H9 (cell line): Measurements from ENCODE around the gene ZNF483. TPM values are rescaled to one million over a fixed set of nuclear protein-coding genes. Genes with fewer than 3 reads are reported as not detected.
A peak's percentile ranks its signal among the peaks of the same experiment; 100 is the strongest.

Experiments used
- DNase-seq: peaks from one replicate; pipeline ENCODE4 v3.0.0-alpha.2; 2017
- H2AFZ ChIP-seq: one replicate; pipeline ENCODE4 v1.6.1; 2013; ENCODE audit warnings: mild to moderate bottlenecking, low read length, control low read depth, moderate library complexity
- H2AK5ac ChIP-seq: 2 replicates; pipeline ENCODE4 v1.6.1; 2013; ENCODE audit warnings: low read length, control low read depth, mixed read lengths; ENCODE audit not compliant: insufficient read length
- H2BK120ac ChIP-seq: one replicate; pipeline ENCODE4 v1.6.1; 2013; ENCODE audit warnings: low read depth, mild to moderate bottlenecking, low read length, control low read depth, inconsistent platforms; ENCODE audit not compliant: poor library complexity, severe bottlenecking
- H2BK12ac ChIP-seq: 2 replicates; pipeline ENCODE4 v1.6.1; 2013; ENCODE audit warnings: low read length, control low read depth, mixed read lengths, low read depth; ENCODE audit not compliant: insufficient read length
- H2BK15ac ChIP-seq: 2 replicates; pipeline ENCODE4 v1.6.1; 2013; ENCODE audit warnings: low read depth, low read length, control low read depth
- H2BK20ac ChIP-seq: one replicate; pipeline ENCODE4 v1.6.1; 2013; ENCODE audit warnings: low read depth, mild to moderate bottlenecking, low read length, control low read depth, inconsistent platforms; ENCODE audit not compliant: poor library complexity, severe bottlenecking
- H2BK5ac ChIP-seq: 2 replicates; pipeline ENCODE4 v1.6.1; 2013; ENCODE audit warnings: low read length, control low read depth, mixed read lengths; ENCODE audit not compliant: insufficient read length
- H3K14ac ChIP-seq: 2 replicates; pipeline ENCODE4 v1.6.1; 2013; ENCODE audit warnings: low read length, control low read depth; ENCODE audit not compliant: insufficient read depth
- H3K18ac ChIP-seq: 2 replicates; pipeline ENCODE4 v1.6.1; 2013; ENCODE audit warnings: low read depth, mild to moderate bottlenecking, mixed read lengths, low read length, control low read depth; ENCODE audit not compliant: insufficient read length
- H3K23ac ChIP-seq: 2 replicates; pipeline ENCODE4 v1.6.1; 2013; ENCODE audit warnings: low read length, control low read depth, mixed read lengths, low read depth; ENCODE audit not compliant: insufficient read length
- H3K23me2 ChIP-seq: 2 replicates; pipeline ENCODE4 v1.6.1; 2013; ENCODE audit warnings: low read depth, mild to moderate bottlenecking, mixed read lengths, low read length, control low read depth; ENCODE audit not compliant: insufficient read length, poor library complexity, severe bottlenecking
- H3K27ac ChIP-seq: 2 replicates; pipeline ENCODE4 v1.5.1; 2013; ENCODE audit warnings: low read length, control low read depth, mixed read lengths, low read depth; ENCODE audit not compliant: insufficient read length
- H3K27me3 ChIP-seq: 2 replicates; pipeline ENCODE4 v1.6.1; 2013; ENCODE audit warnings: low read length, control low read depth, inconsistent platforms; ENCODE audit not compliant: insufficient read depth
- H3K4ac ChIP-seq: 2 replicates; pipeline ENCODE4 v1.6.1; 2013; ENCODE audit warnings: low read depth, mild to moderate bottlenecking, control low read depth, inconsistent platforms, low read length, moderate library complexity
- H3K4me1 ChIP-seq: 2 replicates; pipeline ENCODE4 v1.6.1; 2013; ENCODE audit warnings: low read length, control low read depth, inconsistent platforms; ENCODE audit not compliant: insufficient read depth
- H3K4me2 ChIP-seq: 2 replicates; pipeline ENCODE4 v1.6.1; 2013; ENCODE audit warnings: low read length, control low read depth, mixed read lengths; ENCODE audit not compliant: insufficient read length, insufficient read depth
- H3K56ac ChIP-seq: 2 replicates; pipeline ENCODE4 v1.6.1; 2013; ENCODE audit warnings: low read depth, mild to moderate bottlenecking, mixed read lengths, low read length, control low read depth; ENCODE audit not compliant: insufficient read length
- H3K79me1 ChIP-seq: 2 replicates; pipeline ENCODE4 v1.6.1; 2013; ENCODE audit warnings: low read depth, mild to moderate bottlenecking, moderate library complexity, low read length, control low read depth, inconsistent platforms; ENCODE audit not compliant: insufficient read depth, poor library complexity, severe bottlenecking
- H3K79me2 ChIP-seq: 2 replicates; pipeline ENCODE4 v1.6.1; 2013; ENCODE audit warnings: low read length, control low read depth, inconsistent platforms; ENCODE audit not compliant: insufficient read depth
- H3K9ac ChIP-seq: 2 replicates; pipeline ENCODE4 v1.6.1; 2013; ENCODE audit warnings: low read length, control low read depth, mixed read lengths; ENCODE audit not compliant: insufficient read length; ENCODE audit errors: extremely low read depth
- H3K9me3 ChIP-seq: one replicate; pipeline ENCODE4 v1.6.1; 2013; ENCODE audit warnings: low read depth, low read length, inconsistent platforms; ENCODE audit not compliant: control insufficient read depth
- H3T11ph ChIP-seq: one replicate; pipeline ENCODE4 v1.6.1; 2013; ENCODE audit warnings: mild to moderate bottlenecking, low read length, control low read depth, inconsistent platforms
- H4K20me1 ChIP-seq: one replicate; pipeline ENCODE4 v1.6.1; 2013; ENCODE audit not compliant: control insufficient read depth, insufficient read length, insufficient read depth
- H4K5ac ChIP-seq: 2 replicates; pipeline ENCODE4 v1.6.1; 2013; ENCODE audit warnings: low read depth, mild to moderate bottlenecking, mixed read lengths, low read length, control low read depth; ENCODE audit not compliant: insufficient read length
- H4K8ac ChIP-seq: replicated peaks from 2 replicates; pipeline ENCODE4 v1.6.1; 2013; ENCODE audit warnings: low read length, control low read depth, mixed read lengths, low read depth; ENCODE audit not compliant: insufficient read length
- H4K91ac ChIP-seq: 2 replicates; pipeline ENCODE4 v1.6.1; 2013; ENCODE audit warnings: low read depth, mild to moderate bottlenecking, moderate library complexity, mixed read lengths, low read length, control low read depth; ENCODE audit not compliant: insufficient read length
- H3K27ac Mint-ChIP-seq, 3 experiments: 2 replicates in 2 of 3; 3 replicates in 1 of 3; pipeline ENCODE4 v1.8.0; 2020 to 2021; ENCODE audit warnings: mixed read lengths in 3 of 3, mild to moderate bottlenecking in 1 of 3, moderate library complexity in 1 of 3
- H3K27me3 Mint-ChIP-seq: 2 replicates; pipeline ENCODE4 v1.8.0; 2021; ENCODE audit warnings: low read depth, mild to moderate bottlenecking, moderate library complexity, mixed read lengths
- H3K36me3 Mint-ChIP-seq, 3 experiments: 2 replicates in 2 of 3; 3 replicates in 1 of 3; pipeline ENCODE4 v1.8.0; 2020 to 2021; ENCODE audit warnings: low read depth in 3 of 3, mixed read lengths in 3 of 3; ENCODE audit not compliant: insufficient read depth in 1 of 3
- H3K4me1 Mint-ChIP-seq, 2 experiments: 2 replicates each; pipeline ENCODE4 v1.8.0; 2020; ENCODE audit warnings: mixed read lengths in 2 of 2
- H3K4me3 Mint-ChIP-seq, 2 experiments: 2 replicates in 1 of 2; 3 replicates in 1 of 2; pipeline ENCODE4 v1.8.0; 2020 to 2021; ENCODE audit warnings: mild to moderate bottlenecking in 2 of 2, mixed read lengths in 2 of 2, moderate library complexity in 1 of 2
- H3K9me3 Mint-ChIP-seq, 2 experiments: 2 replicates in 1 of 2; 3 replicates in 1 of 2; pipeline ENCODE4 v1.8.0; 2020; ENCODE audit warnings: mild to moderate bottlenecking in 2 of 2, mixed read lengths in 2 of 2, moderate library complexity in 1 of 2
- WGBS: extraction: QIAGEN DNeasy Blood & Tissue Kit; methylation state at CpG from one replicate; pipeline ENCODE4 v1.1.7; 2013; ENCODE audit warnings: missing lambda C conversion rate, low lambda C conversion rate, mixed read lengths; ENCODE audit not compliant: insufficient read length; ENCODE audit errors: extremely low coverage; 5-methylcytosine and 5-hydroxymethylcytosine counted together
- total RNA-seq: library from RNA; stranded (reverse); gene quantifications from 2 replicates; pipeline ENCODE4 v1.2.1, GENCODE V29; 2021
- TF ChIP-seq, protein P1 (sequence below): fragments of 200-600 bp; sonication (generic); conservative IDR thresholded peaks from 3 replicates; pipeline ENCODE4 v1.8.0; 2021; ENCODE audit warnings: antibody characterized with exemption, mild to moderate bottlenecking

Gene ZNF483
- total RNA-seq, 1 experiment from 2014 or later = 48.1 TPM

- Mint-ChIP-seq H3K4me1 (peaks cover 36 to 46% of the 10 kb centered on the region in 2 experiments), H3K9me3 (peaks cover 4 to 26% of the 10 kb centered on the region in 2 experiments), H3K27ac (peak overlapping the region; percentile 52 to 95 (median 73); a peak in 5 of 7 replicates), H3K4me3 (peak overlapping the region; percentile 34 to 60; a peak in 4 of 5 replicates), H3K36me3 (peaks cover 41 to 58% (median 52%) of the 10 kb centered on the region in 3 experiments), H3K27me3 (no peaks in the 10 kb centered on the region; the same call in 1 of the 2 replicates)
- Histone ChIP-seq H3K56ac (no peak overlapping the region), H2AFZ (no peak overlapping the region), H4K8ac (no peak overlapping the region), H2BK20ac (no peak overlapping the region), H3K23me2 (peaks cover 12% of the 10 kb centered on the region), H3K79me2 (peaks cover 18% of the 10 kb centered on the region; the same call in 1 of the 2 replicates), H4K5ac (no peak overlapping the region), H3K23ac (no peak overlapping the region), H3T11ph (no peak overlapping the region), H4K91ac (no peak overlapping the region), H3K27me3 (no peaks in the 10 kb centered on the region), H3K9ac (no peak overlapping the region), H3K4me2 (peak overlapping the region; percentile 29), H2BK12ac (no peak overlapping the region), H3K27ac (peak overlapping the region; percentile 75), H2BK120ac (no peak overlapping the region), H3K4me1 (peaks cover 10% of the 10 kb centered on the region; the same call in 1 of the 2 replicates), H2BK5ac (no peak overlapping the region), H2AK5ac (no peak overlapping the region), H3K4ac (no peak overlapping the region), H2BK15ac (no peak overlapping the region), H3K18ac (no peak overlapping the region), H4K20me1 (no peaks in the 10 kb centered on the region), H3K9me3 (peaks cover 7% of the 10 kb centered on the region), H3K79me1 (peaks cover 22% of the 10 kb centered on the region), H3K14ac (no peak overlapping the region)
- TF ChIP-seq, protein P1, sequence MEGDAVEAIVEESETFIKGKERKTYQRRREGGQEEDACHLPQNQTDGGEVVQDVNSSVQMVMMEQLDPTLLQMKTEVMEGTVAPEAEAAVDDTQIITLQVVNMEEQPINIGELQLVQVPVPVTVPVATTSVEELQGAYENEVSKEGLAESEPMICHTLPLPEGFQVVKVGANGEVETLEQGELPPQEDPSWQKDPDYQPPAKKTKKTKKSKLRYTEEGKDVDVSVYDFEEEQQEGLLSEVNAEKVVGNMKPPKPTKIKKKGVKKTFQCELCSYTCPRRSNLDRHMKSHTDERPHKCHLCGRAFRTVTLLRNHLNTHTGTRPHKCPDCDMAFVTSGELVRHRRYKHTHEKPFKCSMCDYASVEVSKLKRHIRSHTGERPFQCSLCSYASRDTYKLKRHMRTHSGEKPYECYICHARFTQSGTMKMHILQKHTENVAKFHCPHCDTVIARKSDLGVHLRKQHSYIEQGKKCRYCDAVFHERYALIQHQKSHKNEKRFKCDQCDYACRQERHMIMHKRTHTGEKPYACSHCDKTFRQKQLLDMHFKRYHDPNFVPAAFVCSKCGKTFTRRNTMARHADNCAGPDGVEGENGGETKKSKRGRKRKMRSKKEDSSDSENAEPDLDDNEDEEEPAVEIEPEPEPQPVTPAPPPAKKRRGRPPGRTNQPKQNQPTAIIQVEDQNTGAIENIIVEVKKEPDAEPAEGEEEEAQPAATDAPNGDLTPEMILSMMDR = no peak
- peak; percentile 87 for DNase-seq
- WGBS = no CpG with 5 or more reads among the region's 2 CpGs
Measured at GRCh38 chr9:111529787-111530186, 4.8 kb downstream of the ZNF483 start.
